H1 (cell line): ENCODE measurements around the gene TIGIT. TPM values are rescaled to one million over a fixed set of nuclear protein-coding genes. Genes with fewer than 3 reads are reported as not detected.

ENCODE experiments used
- CTCF ChIA-PET: fragments of 300-600 bp; sonication (Branson Sonifier 250); formaldehyde crosslinking; loops from one replicate; lab custom pipeline; 2021; ENCODE audit not compliant: partially characterized antibody; lab: Charles Lee
- POLR2A ChIA-PET: fragments of 300-600 bp; sonication (Branson Sonifier 250); formaldehyde crosslinking; loops from one replicate; lab custom pipeline; 2021; ENCODE audit warnings: inconsistent platforms; ENCODE audit not compliant: partially characterized antibody; lab: Charles Lee
- DNase-seq, 2 experiments: peaks; one replicate each; pipeline versions ENCODE4 v3.0.0 to v3.0.0-alpha.2; 2010 to 2022; ENCODE audit warnings: low spot score in 2 of 2, low read depth in 1 of 2, mixed read lengths in 1 of 2
- FAIRE-seq: peaks from 2 replicates; lab custom pipeline; 2011; peaks lifted over from hg19 to GRCh38; lab: Jason Lieb, UNC
- H2AFZ ChIP-seq: 2 replicates; pipeline ENCODE4 v1.8.1; 2012; ENCODE audit warnings: low read length, inconsistent platforms
- H2AK5ac ChIP-seq: 2 replicates; pipeline ENCODE4 v1.6.1; 2013; ENCODE audit warnings: low read depth, low read length
- H2BK120ac ChIP-seq: replicated peaks from 2 replicates; pipeline ENCODE3; 2013; ENCODE audit warnings: low read depth, low read length, inconsistent platforms
- H2BK12ac ChIP-seq: 2 replicates; pipeline ENCODE4 v1.6.1; 2013; ENCODE audit warnings: low read depth, low read length
- H2BK15ac ChIP-seq: 2 replicates; pipeline ENCODE4 v1.6.1; 2013; ENCODE audit warnings: low read length
- H2BK20ac ChIP-seq: 2 replicates; pipeline ENCODE4 v1.6.1; 2013; ENCODE audit warnings: low read length
- H2BK5ac ChIP-seq: 2 replicates; pipeline ENCODE4 v1.6.1; 2013; ENCODE audit warnings: low read depth, low read length
- H3K14ac ChIP-seq: 2 replicates; pipeline ENCODE4 v1.6.1; 2013; ENCODE audit warnings: inconsistent platforms; ENCODE audit not compliant: insufficient read length
- H3K18ac ChIP-seq: 2 replicates; pipeline ENCODE4 v1.6.1; 2013; ENCODE audit warnings: low read length; ENCODE audit errors: extremely low read depth
- H3K23ac ChIP-seq: 2 replicates; pipeline ENCODE4 v1.6.1; 2013; ENCODE audit warnings: inconsistent platforms; ENCODE audit not compliant: insufficient read length
- H3K23me2 ChIP-seq: 2 replicates; pipeline ENCODE4 v1.6.1; 2013; ENCODE audit warnings: low read depth, low read length
- H3K27ac ChIP-seq: 2 replicates; pipeline ENCODE4 v1.6.1; 2011; ENCODE audit warnings: low read depth, low read length, inconsistent platforms
- H3K27me3 ChIP-seq, 4 experiments: replicated peaks in 1 of 4; 1 replicate in 1 of 4; 2 replicates in 3 of 4; pipeline versions ENCODE4 v1.6.1 to v1.8.1; 2011 to 2013; ENCODE audit warnings: low read length in 3 of 4, mild to moderate bottlenecking in 3 of 4, inconsistent platforms in 2 of 4, mixed read lengths in 2 of 4, moderate library complexity in 1 of 4; ENCODE audit not compliant: control insufficient read depth in 3 of 4, insufficient read depth in 3 of 4; ENCODE audit errors: extremely low read depth in 1 of 4
- H3K36me3 ChIP-seq, 4 experiments: 2 replicates each; pipeline versions ENCODE4 v1.6.1 to v1.8.1; 2011 to 2013; ENCODE audit warnings: mild to moderate bottlenecking in 4 of 4, low read length in 3 of 4, moderate library complexity in 2 of 4, control low read depth in 1 of 4, inconsistent platforms in 1 of 4; ENCODE audit not compliant: insufficient read depth in 4 of 4, control insufficient read depth in 2 of 4
- H3K4ac ChIP-seq: replicated peaks from 2 replicates; pipeline ENCODE3; 2013; ENCODE audit warnings: low read length, low read depth, mixed read lengths, inconsistent platforms; ENCODE audit not compliant: insufficient read length
- H3K4me1 ChIP-seq, 4 experiments: replicated peaks in 1 of 4; 1 replicate in 1 of 4; 2 replicates in 3 of 4; pipeline versions ENCODE4 v1.6.1 to v1.8.1; 2011 to 2013; ENCODE audit warnings: low read length in 3 of 4, inconsistent platforms in 2 of 4, mixed read lengths in 1 of 4; ENCODE audit not compliant: insufficient read depth in 4 of 4, control insufficient read depth in 3 of 4
- H3K4me2 ChIP-seq, 2 experiments: 2 replicates each; pipeline versions ENCODE4 v1.6.1 to v1.8.1; 2011 to 2013; ENCODE audit warnings: low read depth in 2 of 2, low read length in 2 of 2, control low read depth in 1 of 2, inconsistent platforms in 1 of 2, mild to moderate bottlenecking in 1 of 2; ENCODE audit not compliant: insufficient read depth in 1 of 2
- H3K4me3 ChIP-seq, 4 experiments: fragments of 200-600, 300-600 bp in 1 of 4; sonication (generic), shearing (Covaris generic), sonication (Bioruptor Twin) in 1 of 4; 2 replicates each; pipeline versions ENCODE4 v1.5.1 to v1.8.1; 2011 to 2016; ENCODE audit warnings: low read length in 4 of 4, low read depth in 3 of 4, control low read depth in 2 of 4, inconsistent platforms in 2 of 4, mild to moderate bottlenecking in 2 of 4, mixed read lengths in 1 of 4, moderate library complexity in 1 of 4; ENCODE audit not compliant: insufficient read depth in 2 of 4; ENCODE audit errors: extremely low read depth in 1 of 4
- H3K56ac ChIP-seq: replicated peaks from 2 replicates; pipeline ENCODE3; 2013; ENCODE audit warnings: low read depth, mild to moderate bottlenecking, mixed read lengths, low read length, inconsistent platforms; ENCODE audit not compliant: insufficient read length
- H3K79me1 ChIP-seq: 2 replicates; pipeline ENCODE4 v1.6.1; 2013; ENCODE audit warnings: low read depth, low read length, control low read depth
- H3K79me2 ChIP-seq, 2 experiments: 2 replicates each; pipeline versions ENCODE4 v1.6.1 to v1.8.1; 2012 to 2013; ENCODE audit warnings: low read length in 2 of 2, mild to moderate bottlenecking in 2 of 2, inconsistent platforms in 1 of 2; ENCODE audit not compliant: insufficient read depth in 2 of 2, control insufficient read depth in 1 of 2
- H3K9ac ChIP-seq, 4 experiments: replicated peaks in 1 of 4; 1 replicate in 1 of 4; 2 replicates in 3 of 4; pipeline versions ENCODE4 v1.6.1 to v1.8.1; 2011 to 2013; ENCODE audit warnings: low read depth in 3 of 4, low read length in 3 of 4, control low read depth in 2 of 4, mild to moderate bottlenecking in 2 of 4, moderate library complexity in 2 of 4, inconsistent platforms in 1 of 4; ENCODE audit errors: extremely low read depth in 1 of 4
- H3K9me3 ChIP-seq, 2 experiments: 2 replicates each; pipeline versions ENCODE4 v1.6.1 to v1.8.1; 2012 to 2013; ENCODE audit warnings: mild to moderate bottlenecking in 2 of 2, moderate library complexity in 2 of 2, control low read depth in 1 of 2, inconsistent platforms in 1 of 2, low read depth in 1 of 2, low read length in 1 of 2, mixed read lengths in 1 of 2; ENCODE audit not compliant: insufficient read depth in 2 of 2
- H4K20me1 ChIP-seq, 2 experiments: replicated peaks in 1 of 2; 2 replicates each; pipeline versions ENCODE3 to v1.8.1; 2011 to 2013; ENCODE audit warnings: inconsistent platforms in 2 of 2, low read length in 2 of 2, mild to moderate bottlenecking in 1 of 2; ENCODE audit not compliant: insufficient read depth in 2 of 2, control insufficient read depth in 1 of 2
- H4K5ac ChIP-seq: 2 replicates; pipeline ENCODE4 v1.6.1; 2013; ENCODE audit warnings: low read length, low read depth, mixed read lengths, inconsistent platforms; ENCODE audit not compliant: insufficient read length
- H4K8ac ChIP-seq: 2 replicates; pipeline ENCODE4 v1.8.0; 2013; ENCODE audit warnings: mild to moderate bottlenecking, moderate library complexity, low read length, inconsistent platforms; ENCODE audit not compliant: insufficient read depth; ENCODE audit errors: extremely low read depth
- H4K91ac ChIP-seq: replicated peaks from 2 replicates; pipeline ENCODE3; 2013; ENCODE audit warnings: low read length, mixed read lengths, inconsistent platforms; ENCODE audit not compliant: insufficient read length
- EGR1 ChIP-seq: IDR thresholded peaks from 2 replicates; pipeline ENCODE4 v1.6.1; 2011; ENCODE audit warnings: low read depth, low read length, borderline replicate concordance
- FOSL1 ChIP-seq: IDR thresholded peaks from 2 replicates; pipeline ENCODE4 v1.6.1; 2011; ENCODE audit warnings: mild to moderate bottlenecking, low read depth, low read length, moderate library complexity; ENCODE audit not compliant: insufficient read depth
- USF2 ChIP-seq: IDR thresholded peaks from 2 replicates; pipeline ENCODE4 v1.6.1; 2011; ENCODE audit warnings: low read length, improper control_type of control experiment
- WGBS, 2 experiments: shearing (Covaris generic) in 1 of 2; methylation state at CpG; one replicate each; pipeline versions ENCODE4 v1.1.6 to v1.1.7; 2013 to 2015; ENCODE audit warnings: low lambda C conversion rate in 2 of 2, mixed read lengths in 2 of 2, inconsistent platforms in 1 of 2, low coverage in 1 of 2, missing lambda C conversion rate in 1 of 2; ENCODE audit not compliant: insufficient replicate concordance in 2 of 2, insufficient coverage in 1 of 2, insufficient read length in 1 of 2; ENCODE audit errors: extremely low coverage in 1 of 2, missing lambda C conversion rate in 1 of 2; 5-methylcytosine and 5-hydroxymethylcytosine counted together
- polyA plus RNA-seq, 7 experiments: library from polyadenylated mRNA; depleted of rRNA in 3 of 7; stranded (reverse) in 5 of 7; unstranded in 2 of 7; fragments of >200 nt in 5 of 7; fragments of 200-250 nt in 2 of 7; gene quantifications; 1 replicate in 5 of 7; 2 replicates in 1 of 7; 4 replicates in 1 of 7; pipeline versions ENCODE4 v1.2.1 to v1.2.3, GENCODE V29; 2011 to 2013; ENCODE audit warnings: missing spikeins in 2 of 7, mixed read lengths in 2 of 7
- total RNA-seq: library from RNA; stranded (reverse); fragmentation: NEBNext Ultra II Directional; extraction: Animal tissue kit (Norgen Biotek cat#: 25700); gene quantifications from 2 replicates; pipeline ENCODE4 v1.2.1, GENCODE V29; 2021

TIGIT gene
- total and polyA plus RNA-seq, 2 of the 8 experiments (the other 6 are each of a cell fraction or from before 2014, with no cell fraction given): 0.02 TPM; not detected in 1

GRCh38 chr3:114294940-114295480 lies 1.2 kb downstream of the TIGIT start:
- POLR2A ChIA-PET: no interaction called here
- H3K79me1 ChIP-seq: no peaks in the 10 kb centered on the region
- H2BK120ac ChIP-seq: no peak overlapping the region
- H2BK5ac ChIP-seq: no peak overlapping the region
- no peak overlapping the region for H4K5ac ChIP-seq
- DNase-seq: no peak
- no peak overlapping the region for H3K14ac ChIP-seq
- H3K9ac ChIP-seq: no peak overlapping the region
- no peak overlapping the region for H2AK5ac ChIP-seq
- H2BK15ac ChIP-seq: no peak overlapping the region
- no peaks in the 10 kb centered on the region for H3K79me2 ChIP-seq
- no peaks in the 10 kb centered on the region for H3K27me3 ChIP-seq
- H3K4ac ChIP-seq: no peak overlapping the region
- no peak overlapping the region for H3K27ac ChIP-seq
- no peaks in the 10 kb centered on the region for H3K9me3 ChIP-seq
- no peaks in the 10 kb centered on the region for H3K36me3 ChIP-seq
- no peak for FAIRE-seq
- CTCF ChIA-PET: interaction anchor here (1.1 to 1.6 kb wide), 4 partner anchors 9 to 89 kb away, joined by 3 to 5 read pairs (median 4); no protein-coding TSS in a partner anchor
- H2AFZ ChIP-seq: no peak overlapping the region
- no peak overlapping the region for H3K18ac ChIP-seq
- TF ChIP-seq EGR1: no peak
- no peak for TF ChIP-seq FOSL1
- TF ChIP-seq USF2: no peak
- H3K4me3 ChIP-seq: no peak overlapping the region
- no peak overlapping the region for H4K8ac ChIP-seq
- no peak overlapping the region for H3K4me2 ChIP-seq
- no peak overlapping the region for H2BK12ac ChIP-seq
- H4K91ac ChIP-seq: no peak overlapping the region
- H3K4me1 ChIP-seq: peaks cover 0 to 4% (median 2%) of the 10 kb centered on the region in 4 experiments; a peak in 2 of 7 replicates
- H2BK20ac ChIP-seq: no peak overlapping the region
- WGBS, 2 experiments: 85% methylated on average over 6 of the region's 6 CpGs; no CpG with 5 or more reads in 1 of the 2 experiments
- no peak overlapping the region for H3K56ac ChIP-seq
- H4K20me1 ChIP-seq: no peaks in the 10 kb centered on the region
- no peaks in the 10 kb centered on the region for H3K23me2 ChIP-seq
- H3K23ac ChIP-seq: no peak overlapping the region
